HuH-7.5 (cell line): ENCODE data around the gene ACOD1.

Experiments used
- DNase-seq: peaks from one replicate; pipeline ENCODE4 v3.0.0; 2011; ENCODE audit warnings: low spot score

Gene ACOD1

GRCh38 chr13:76991796-76992547 is 43.7 kb downstream of the ACOD1 start, which contains the start of gene CLN5:
CLN5 (plus strand) TSS chr13:76992081; CDS start chr13:76992099, 18 bp downstream.
- DNase-seq = peak; percentile 75

DNA sequence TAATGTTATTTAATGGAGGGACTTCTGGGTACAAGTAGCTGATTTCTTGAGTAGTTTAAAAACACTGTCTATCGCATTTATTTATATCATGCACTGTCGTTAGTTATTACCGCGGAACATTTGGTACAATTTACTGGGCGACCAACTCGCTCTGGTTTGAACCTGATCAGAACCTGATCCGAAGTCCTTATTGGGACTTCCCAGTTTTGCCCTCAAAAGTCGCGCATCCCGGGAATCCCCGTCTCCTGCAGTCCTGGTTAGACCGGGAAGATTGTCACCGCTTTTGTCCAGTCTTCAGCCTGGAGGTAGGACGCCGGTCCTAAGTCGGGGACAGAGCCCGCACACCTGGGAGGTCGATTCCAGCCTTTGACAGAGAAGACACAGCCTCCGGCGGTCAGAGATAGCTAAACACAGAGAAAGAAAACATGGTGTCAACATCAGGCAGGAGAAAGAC is 44.3 kb downstream of the ACOD1 start:
- DNase-seq = no peak

DNA sequence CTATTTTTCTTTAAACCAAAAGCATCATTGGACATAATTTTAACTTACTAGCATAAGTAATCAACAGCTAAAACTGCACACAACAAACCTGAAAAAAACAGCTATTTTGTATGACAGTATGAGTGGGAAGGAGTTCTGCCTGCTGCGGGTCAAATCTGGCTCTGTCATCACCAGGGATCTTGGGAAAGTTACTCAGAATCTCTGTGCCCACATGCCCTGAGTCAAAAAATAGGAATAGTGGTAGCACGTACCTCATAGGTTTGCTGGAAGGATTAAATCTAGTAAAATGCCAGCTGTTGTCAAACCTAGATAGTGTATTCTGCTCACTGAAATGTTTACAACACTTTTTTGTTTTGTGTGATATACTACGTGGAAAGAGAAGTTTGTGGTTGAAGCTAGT is 44.7 kb downstream of the ACOD1 start:
- DNase-seq = no peak

- DNase-seq = no peak
These were observed 45.2 kb downstream of the ACOD1 start for GRCh38 chr13:76993473-76993872.

DNA sequence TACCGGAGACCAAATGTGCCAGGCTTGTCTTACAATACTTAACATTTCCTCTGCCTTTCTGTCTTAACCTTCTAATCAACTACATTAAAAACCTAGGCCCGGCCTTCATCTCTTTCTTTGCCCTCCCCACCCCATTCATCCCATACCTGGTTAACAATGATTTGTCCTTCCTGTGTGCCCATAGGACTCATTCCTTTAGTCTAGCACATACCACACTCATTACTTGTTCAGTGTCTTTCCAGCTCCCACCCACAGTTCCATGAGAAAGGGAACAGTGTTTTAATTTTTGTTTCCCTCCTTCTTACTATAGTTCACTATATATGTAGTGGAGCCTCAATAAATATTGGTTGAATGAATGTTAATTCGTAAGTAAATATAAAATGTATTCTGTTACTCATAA is 46.0 kb downstream of the ACOD1 start:
- DNase-seq = no peak

GRCh38 chr13:77000475-77000874 is 52.2 kb downstream of the ACOD1 start:
- DNase-seq = no peak

- no peak for DNase-seq
These were observed 53.2 kb downstream of the ACOD1 start for GRCh38 chr13:77001540-77001939.

DNA sequence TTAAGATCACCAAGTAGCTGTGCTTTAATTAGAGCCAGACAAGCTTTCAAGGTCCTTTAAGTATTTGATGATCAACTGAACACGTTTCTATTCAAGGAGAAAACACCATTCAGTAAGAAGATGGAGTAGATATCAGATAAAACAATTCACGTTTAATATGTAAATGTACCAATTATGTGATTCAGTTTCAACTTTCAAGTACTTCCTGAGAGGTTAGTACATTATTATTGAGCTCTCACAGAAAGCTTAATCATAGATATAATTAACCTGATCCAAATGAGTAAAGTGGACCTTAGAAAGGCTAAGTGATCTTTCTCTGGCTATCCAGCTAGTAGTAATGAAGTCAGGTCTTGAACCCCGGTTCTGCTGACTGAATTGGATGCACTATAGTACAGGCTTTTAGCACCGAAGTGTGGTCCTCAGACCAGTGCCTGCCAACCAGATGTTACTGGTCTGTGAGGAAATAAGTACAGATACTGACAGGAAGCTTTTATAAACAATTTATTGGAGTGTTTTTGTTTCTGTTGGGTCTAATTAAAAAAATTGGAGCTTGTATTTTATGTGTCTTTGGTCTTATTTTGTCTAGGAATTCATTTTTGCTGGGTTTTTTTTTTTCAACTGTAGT is 53.8 kb downstream of the ACOD1 start:
- no peak for DNase-seq

GRCh38 chr13:77002590-77003190 is 54.4 kb downstream of the ACOD1 start:
- no peak for DNase-seq
